HG03045 (cell line): ENCODE results near the gene NIPAL3.
"Not testable (repeated sequence)": the region's sequence is repeated elsewhere in the genome, so short reads cannot be mapped to it uniquely, and the experiment has no call there.

Experiments used
- ATAC-seq: cut with Tn5 transposase; IDR thresholded peaks from one replicate; pipeline ENCODE4 v1.9.1; 2021; ENCODE audit warnings: mild to moderate bottlenecking, moderate library complexity; ENCODE audit not compliant: unreplicated experiment

The NIPAL3 gene

GRCh38 chr1:24420547-24420946 lies 4.9 kb downstream of the NIPAL3 start:
- no peak for ATAC-seq

- no peak for ATAC-seq
These were observed 5.9 kb downstream of the NIPAL3 start for GRCh38 chr1:24421502-24421901.

DNA sequence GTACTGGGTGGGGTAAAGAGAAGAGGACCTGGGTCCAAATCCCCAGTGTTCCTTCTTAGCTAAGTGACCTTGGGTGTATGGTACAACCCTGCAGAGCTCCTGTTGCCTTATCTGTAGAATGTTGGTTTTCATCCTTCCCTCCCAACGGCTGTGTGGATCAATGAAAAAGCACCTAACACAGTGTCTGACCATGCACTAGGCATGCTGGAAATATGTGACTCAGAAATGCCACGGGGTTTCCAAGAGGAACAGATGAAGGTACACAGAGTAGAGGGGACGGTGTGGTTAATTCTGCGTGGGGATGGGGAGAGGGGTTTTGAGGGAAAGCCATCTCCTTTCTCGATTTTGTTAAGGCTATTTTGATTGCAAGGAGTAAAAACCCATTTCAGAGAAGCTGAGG lies 8.6 kb downstream of the NIPAL3 start:
- no peak for ATAC-seq

DNA sequence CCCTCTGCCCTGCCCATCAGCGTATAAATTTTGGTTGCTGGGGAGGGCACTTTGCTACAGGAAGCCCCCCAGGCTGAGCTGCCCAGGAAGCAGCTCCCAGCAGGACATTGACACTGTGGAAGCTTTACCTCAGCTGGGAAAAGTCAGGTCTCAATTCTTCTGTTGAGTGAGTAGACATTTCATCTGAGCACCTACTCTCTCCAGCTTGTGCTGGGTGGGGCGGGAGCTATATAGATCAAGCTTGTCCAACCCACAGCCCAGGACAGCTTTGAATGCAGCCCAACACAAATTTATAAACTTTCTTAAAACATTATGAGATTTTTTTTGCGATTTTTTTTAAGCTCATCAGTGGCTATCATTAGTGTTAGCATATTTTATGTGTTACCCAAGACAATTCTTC lies 9.4 kb downstream of the NIPAL3 start:
- ATAC-seq, result no peak

DNA sequence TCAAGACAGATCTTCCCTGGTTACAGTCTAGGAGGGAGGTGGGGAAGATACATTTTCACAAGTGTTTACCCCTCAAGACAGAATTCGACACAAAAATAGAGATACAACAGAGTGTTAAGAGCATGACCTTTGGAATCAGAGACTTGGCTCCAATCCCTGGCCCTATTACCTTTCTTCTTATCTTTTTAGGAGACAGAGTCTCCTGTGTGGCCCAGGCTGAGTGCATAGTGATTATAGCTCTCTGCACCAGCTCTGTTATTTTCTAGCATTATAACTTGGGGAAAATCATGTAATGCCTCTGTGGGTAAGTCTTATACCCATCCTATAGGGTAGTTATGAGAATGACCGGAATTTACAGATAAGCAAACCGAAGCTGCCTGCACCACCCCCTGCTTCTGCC lies 9.8 kb downstream of the NIPAL3 start:
- no peak for ATAC-seq

GRCh38 chr1:24425922-24426321 lies 10.3 kb downstream of the NIPAL3 start:
- ATAC-seq, result no peak

DNA sequence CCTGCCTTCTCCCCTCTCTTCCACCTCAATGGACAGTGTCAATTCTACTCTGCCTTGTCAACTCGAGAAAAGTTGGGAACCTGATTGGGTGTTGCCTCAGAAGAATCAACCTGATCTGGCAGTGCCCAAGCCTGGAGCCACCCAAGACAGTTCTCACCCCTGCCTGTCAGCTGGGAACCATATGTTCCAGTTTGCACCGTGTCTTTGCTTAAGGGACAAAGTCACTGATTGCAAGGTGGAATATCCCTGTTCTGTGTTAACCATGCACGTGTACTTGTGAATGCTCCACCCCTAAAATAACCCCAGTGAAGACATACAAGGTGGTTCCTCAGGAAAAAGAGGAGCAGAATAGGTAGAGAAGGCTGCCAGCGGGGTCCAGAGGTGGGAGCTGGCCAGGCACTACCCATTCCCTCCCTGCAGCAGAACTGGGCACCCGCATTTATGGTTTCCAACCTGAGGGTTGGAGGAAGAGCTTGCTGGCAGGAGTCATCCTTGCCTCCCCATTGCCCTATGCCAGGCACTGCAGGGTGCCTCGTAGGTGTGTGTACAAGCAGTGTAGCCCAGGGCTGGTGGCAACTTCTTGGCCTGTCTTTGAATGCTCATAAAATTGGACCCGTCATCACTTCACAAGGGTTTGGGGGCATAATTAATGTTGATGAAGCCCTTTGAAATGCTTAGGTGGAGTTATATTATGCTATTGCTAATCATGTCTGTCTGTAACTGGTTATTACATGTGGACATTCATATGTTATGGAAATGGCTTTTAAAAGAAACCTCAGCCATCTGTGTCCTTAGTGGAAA lies 11.3 kb downstream of the NIPAL3 start:
- ATAC-seq, result no peak

DNA sequence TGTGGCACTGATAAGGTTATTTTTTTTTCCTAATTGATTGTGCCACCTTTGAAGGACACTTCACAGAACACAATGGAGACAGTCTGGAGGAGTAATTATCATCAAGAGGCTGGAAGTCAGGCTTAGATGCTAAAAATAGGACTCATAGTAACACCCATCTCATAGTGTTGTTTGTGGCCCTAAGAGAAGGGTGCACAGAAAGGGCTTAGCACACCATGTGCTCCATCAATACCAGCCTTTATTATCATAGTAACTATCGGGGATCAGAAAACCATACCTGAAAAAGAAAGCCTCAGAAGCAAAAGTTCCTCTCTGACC lies 11.9 kb downstream of the NIPAL3 start:
- ATAC-seq, result no peak

- ATAC-seq, result no peak
These were observed 20.3 kb downstream of the NIPAL3 start for GRCh38 chr1:24435782-24436365.

- no peak for ATAC-seq
These were observed 22.2 kb downstream of the NIPAL3 start for GRCh38 chr1:24437631-24438396.

- ATAC-seq, result no peak
These were observed 22.9 kb downstream of the NIPAL3 start for GRCh38 chr1:24438423-24438901.

DNA sequence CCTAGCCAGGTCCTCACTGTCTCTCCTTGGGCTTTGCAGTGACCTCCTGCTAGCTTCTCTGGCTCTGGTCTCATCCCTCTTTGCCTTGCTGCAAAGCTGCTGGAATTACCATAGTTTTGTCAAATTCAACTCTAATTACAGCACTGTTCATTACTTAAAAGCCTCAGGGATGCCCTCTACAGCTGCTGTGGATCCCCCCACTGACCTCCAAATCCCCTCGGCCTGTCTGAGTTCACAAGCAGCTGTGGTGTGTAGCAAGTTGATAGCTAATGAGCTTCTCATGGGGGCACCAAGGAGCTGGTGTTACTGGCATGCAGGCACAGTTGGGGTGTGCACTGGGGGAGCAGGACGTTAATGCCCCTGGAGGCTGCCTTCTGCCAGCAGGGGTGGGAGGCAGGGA lies 24.8 kb downstream of the NIPAL3 start:
- no peak for ATAC-seq

DNA sequence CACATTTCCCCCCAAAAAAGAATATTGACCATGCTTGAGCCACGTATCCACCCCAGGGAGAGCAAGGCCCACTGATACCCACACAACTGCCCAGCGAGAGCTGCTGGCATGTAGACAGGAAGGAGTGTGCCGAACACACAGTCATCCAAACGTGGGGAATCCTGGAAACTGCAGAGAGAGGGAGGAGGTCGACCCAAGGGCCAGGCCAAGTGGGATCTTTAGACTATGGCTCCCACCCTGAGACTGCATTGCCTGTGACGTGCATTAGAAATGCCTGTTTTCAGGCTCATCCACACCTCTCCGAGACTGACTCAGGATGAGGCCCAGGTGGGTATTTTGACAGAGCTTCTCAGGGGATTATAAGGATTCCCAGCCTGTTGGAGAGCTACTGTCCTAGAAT lies 25.9 kb downstream of the NIPAL3 start:
- ATAC-seq, result no peak

- no peak for ATAC-seq
These were observed 26.5 kb downstream of the NIPAL3 start for GRCh38 chr1:24441996-24442668.

DNA sequence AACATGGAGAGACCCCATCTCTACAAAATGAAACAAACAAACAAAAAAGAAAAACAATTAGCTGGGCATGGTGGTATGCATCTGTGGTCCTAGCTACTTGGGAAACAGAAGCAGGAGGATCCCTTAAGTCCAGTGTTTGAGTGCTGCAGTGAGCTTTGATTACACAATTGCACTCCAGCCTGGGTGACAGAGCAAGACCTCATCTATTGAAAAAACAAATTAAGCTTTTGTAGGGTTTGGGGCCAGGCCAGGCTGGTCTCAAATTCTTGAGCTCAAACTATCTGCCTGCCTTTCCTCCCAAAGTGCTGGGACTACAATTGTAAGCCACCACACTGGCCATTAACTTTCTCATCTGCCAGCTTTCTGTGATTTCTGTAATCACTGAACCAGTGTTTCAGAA lies 27.2 kb downstream of the NIPAL3 start:
- no peak for ATAC-seq

- no peak for ATAC-seq
These were observed 27.6 kb downstream of the NIPAL3 start for GRCh38 chr1:24443241-24443656.

DNA sequence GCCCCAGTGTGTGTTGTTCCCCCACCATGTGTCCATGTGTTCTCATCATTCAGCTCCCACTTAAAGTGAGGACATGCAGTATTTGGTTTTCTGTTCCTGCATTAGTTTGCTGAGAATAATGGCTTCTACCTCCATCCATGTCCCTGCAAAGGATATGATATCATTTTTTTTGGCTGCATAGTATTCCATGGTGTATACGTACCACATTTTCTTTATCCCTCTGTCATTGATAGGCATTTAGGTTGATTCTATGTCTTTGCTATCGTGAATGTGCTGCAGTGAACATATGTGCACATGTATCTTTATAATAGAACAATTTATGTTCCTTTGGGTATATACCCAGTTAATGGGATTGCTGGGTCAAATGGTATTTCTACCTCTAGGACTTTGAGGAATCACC lies 30.8 kb downstream of the NIPAL3 start:
- ATAC-seq, result not testable (repeated sequence)

DNA sequence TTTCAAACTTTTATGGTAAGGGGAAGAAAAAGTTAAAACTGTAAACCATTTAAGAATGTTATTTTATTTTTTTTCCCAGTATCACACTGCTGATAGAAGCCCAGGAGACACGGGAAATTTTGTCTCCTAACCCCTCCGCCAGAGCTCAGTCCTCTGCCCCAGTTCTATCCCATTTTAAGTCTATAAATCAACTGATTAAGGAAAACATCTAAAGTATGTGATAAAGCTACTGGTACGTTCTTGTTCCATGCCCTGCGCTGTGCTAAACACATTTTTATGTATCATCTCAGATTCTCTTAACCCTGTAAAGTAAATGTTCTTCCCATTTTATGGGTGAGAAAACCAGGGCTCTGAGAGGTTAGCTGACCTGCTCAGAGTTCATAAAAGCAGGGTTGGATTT lies 34.7 kb downstream of the NIPAL3 start:
- ATAC-seq, result no peak

DNA sequence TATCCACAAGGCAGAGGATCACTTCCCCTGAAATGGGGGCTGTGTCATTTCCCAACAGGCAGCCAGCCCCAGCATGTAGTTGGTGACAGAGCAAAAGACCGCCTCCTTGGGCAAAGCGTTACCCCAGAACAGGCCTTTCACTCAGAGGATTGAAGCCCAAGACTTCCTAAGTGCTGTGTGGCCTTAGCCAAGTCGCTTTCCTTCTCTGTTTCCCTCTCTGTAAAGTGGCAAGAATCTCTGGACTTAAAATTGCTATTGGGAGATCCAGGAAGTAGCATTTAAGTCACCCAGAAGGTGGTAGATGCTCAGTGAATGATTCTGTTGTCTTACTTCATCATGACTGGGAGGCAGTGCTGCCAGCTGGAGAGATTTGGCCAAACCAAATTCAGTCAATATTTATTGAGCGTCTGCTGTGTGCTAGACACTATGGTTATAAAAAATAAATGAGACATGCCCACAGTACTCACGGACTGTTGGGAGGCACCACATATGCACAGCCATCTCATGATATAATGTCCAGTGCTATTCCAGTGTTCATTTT lies 35.3 kb downstream of the NIPAL3 start:
- ATAC-seq, result no peak

DNA sequence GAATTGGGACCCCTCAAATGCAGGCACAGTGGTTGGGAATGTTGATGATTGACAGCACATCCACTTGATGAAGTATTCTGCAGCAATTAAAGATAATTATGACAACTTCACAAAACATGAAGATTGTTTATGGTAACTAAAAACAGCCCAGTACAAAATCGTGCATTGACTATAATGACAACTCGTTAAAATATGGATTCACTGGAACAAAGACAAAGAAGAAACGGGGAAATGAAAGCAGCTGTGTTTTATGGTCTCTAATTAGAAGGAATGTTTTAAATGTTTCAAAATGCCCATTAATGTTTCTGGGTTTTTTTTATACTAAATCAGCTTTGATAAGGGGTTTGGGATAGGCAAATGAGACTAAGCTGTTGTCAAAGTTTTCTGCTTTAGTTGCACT lies 36.1 kb downstream of the NIPAL3 start:
- no peak for ATAC-seq

- no peak for ATAC-seq
These were observed 37.4 kb downstream of the NIPAL3 start for GRCh38 chr1:24452922-24453485.
